Anterior cingulate cortex (tissue), 58 donors: ENCODE measurements around the gene TANC1.

Experiments
- DNase-seq, 58 donors: peaks; one replicate each; lab custom pipeline; 2025; lab: John Stamatoyannopoulos, UW

Gene TANC1

GRCh38 chr2:159206736-159207380 is 238.4 kb downstream of the TANC1 start:
- no peak for DNase-seq

GRCh38 chr2:159208438-159208837 is 240.0 kb downstream of the TANC1 start:
- no peak for DNase-seq

- no peak for DNase-seq
These were observed 241.2 kb downstream of the TANC1 start for GRCh38 chr2:159209341-159210306.

GRCh38 chr2:159211447-159212396 is 243.3 kb downstream of the TANC1 start:
- DNase-seq, result peak in 13 of 58 donors; percentile 9 to 56 (median 26)

- no peak for DNase-seq
These were observed 244.9 kb downstream of the TANC1 start for GRCh38 chr2:159213296-159213695.

- DNase-seq, result no peak
These were observed 246.0 kb downstream of the TANC1 start for GRCh38 chr2:159214325-159214865.

- no peak for DNase-seq
These were observed 246.7 kb downstream of the TANC1 start for GRCh38 chr2:159215116-159215515.

- DNase-seq, result peak in 10 of 58 donors; percentile 4 to 58 (median 26)
These were observed 249.2 kb downstream of the TANC1 start for GRCh38 chr2:159217676-159218075.

GRCh38 chr2:159218389-159218788 is 249.9 kb downstream of the TANC1 start:
- DNase-seq, result no peak

GRCh38 chr2:159219394-159219998 is 251.1 kb downstream of the TANC1 start:
- DNase-seq, result no peak

- no peak for DNase-seq
These were observed 255.8 kb downstream of the TANC1 start for GRCh38 chr2:159224061-159224813.

- no peak for DNase-seq
These were observed 256.9 kb downstream of the TANC1 start for GRCh38 chr2:159225025-159226016.

- DNase-seq, result no peak
These were observed 257.6 kb downstream of the TANC1 start for GRCh38 chr2:159226059-159226461.

GRCh38 chr2:159226608-159227385 is 258.4 kb downstream of the TANC1 start:
- no peak for DNase-seq

GRCh38 chr2:159227467-159227866 is 259.0 kb downstream of the TANC1 start:
- DNase-seq, result no peak

- DNase-seq, result peak in 8 of 58 donors; percentile 14 to 51 (median 31)
These were observed 259.7 kb downstream of the TANC1 start for GRCh38 chr2:159228081-159228581.
